Measurements from ENCODE around the gene SLC36A2. TPM values are rescaled to one million over a fixed set of nuclear protein-coding genes. Genes with fewer than 3 reads are reported as not detected.
"Not testable (repeated sequence)": the region's sequence is repeated elsewhere in the genome, so short reads cannot be mapped to it uniquely, and the experiment has no call there.

Gene SLC36A2
- not detected for polyA plus RNA-seq (2013, experiment 1 of 4)
- not detected for polyA plus RNA-seq (2013, experiment 2 of 4)
- polyA plus RNA-seq (2013, experiment 3 of 4), result not detected
- not detected for polyA plus RNA-seq (2013, experiment 4 of 4)

DNA sequence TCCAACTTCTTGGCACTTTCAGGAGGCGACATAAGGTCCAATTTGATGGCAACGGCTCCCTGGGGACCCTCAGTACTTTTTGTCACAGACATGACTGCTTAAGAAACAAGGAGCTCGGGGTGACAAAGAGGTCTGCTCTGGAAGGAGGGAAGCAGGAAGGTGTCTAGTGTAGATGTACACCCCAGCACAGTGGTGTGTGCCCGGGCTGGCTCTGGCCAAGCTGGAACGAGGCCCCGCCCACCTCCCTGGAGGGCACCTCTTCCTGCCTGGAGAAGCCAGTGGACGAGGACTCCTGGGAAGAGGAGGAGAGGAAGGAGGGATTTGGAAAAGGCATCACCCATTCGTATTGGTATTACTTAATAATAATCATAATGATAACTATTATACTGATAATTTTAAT lies at the start of gene SLC36A2:
TSS of gene SLC36A2 (minus strand) at position 191 of the 400 bp plus-strand sequence. CDS start at position 92, 99 bp downstream.
- Histone ChIP-seq H3K27ac (ENCODE audit: insufficient read depth, low read depth, low read length, poor library complexity, severe bottlenecking) (no peak within 1 kb of the TSS), H3K9me3 (ENCODE audit: control insufficient read depth, low read length) (no peaks in the 10 kb centered on the region), H3K27me3 (ENCODE audit: control insufficient read depth, insufficient read depth, low read length, poor library complexity, severe bottlenecking) (peaks cover 78% of the 10 kb centered on the region), H3K36me3 (ENCODE audit: control insufficient read depth, insufficient read depth, low read length) (no peaks in the 10 kb centered on the region), H3K4me1 (ENCODE audit: control insufficient read depth, insufficient read depth, low read length) (peaks cover 30% of the 10 kb centered on the region), H3K4me3 (ENCODE audit: insufficient read depth, low read depth, low read length) (no peak within 1 kb of the TSS)
- 85 to 88% methylated on average over 6 to 7 of the region's 8 CpGs for WGBS, 2 experiments

GRCh38 chr5:151388960-151389359 lies 41.6 kb upstream of the SLC36A2 start:
- no peaks in the 10 kb centered on the region for H3K9me3 ChIP-seq (ENCODE audit: control insufficient read depth, low read length)

GRCh38 chr5:151384106-151384505 lies 36.7 kb upstream of the SLC36A2 start:
- Histone ChIP-seq H3K9me3 (ENCODE audit: control insufficient read depth, low read length) (no peaks in the 10 kb centered on the region), H3K4me1 (ENCODE audit: control insufficient read depth, insufficient read depth, low read length) (no peaks in the 10 kb centered on the region), H3K27me3 (ENCODE audit: control insufficient read depth, insufficient read depth, low read length, poor library complexity, severe bottlenecking) (no peaks in the 10 kb centered on the region), H3K4me3 (ENCODE audit: insufficient read depth, low read depth, low read length) (no peak overlapping the region), H3K27ac (ENCODE audit: insufficient read depth, low read depth, low read length, poor library complexity, severe bottlenecking) (no peak overlapping the region), H3K36me3 (ENCODE audit: control insufficient read depth, insufficient read depth, low read length) (no peaks in the 10 kb centered on the region)
- WGBS, 2 experiments, result 97% methylated on average over 2 of the region's 2 CpGs

More at GRCh38 chr5:151388960-151389359, 41.6 kb upstream of the SLC36A2 start:
- no peaks in the 10 kb centered on the region for H3K4me1 ChIP-seq (ENCODE audit: control insufficient read depth, insufficient read depth, low read length)
- no peaks in the 10 kb centered on the region for H3K36me3 ChIP-seq (ENCODE audit: control insufficient read depth, insufficient read depth, low read length)
- no peak overlapping the region for H3K4me3 ChIP-seq (ENCODE audit: insufficient read depth, low read depth, low read length)
- 91 to 97% methylated on average over 2 of the region's 2 CpGs for WGBS, 2 experiments
- H3K27me3 ChIP-seq (ENCODE audit: control insufficient read depth, insufficient read depth, low read length, poor library complexity, severe bottlenecking), result no peaks in the 10 kb centered on the region
- H3K27ac ChIP-seq (ENCODE audit: insufficient read depth, low read depth, low read length, poor library complexity, severe bottlenecking), result no peak overlapping the region

- no peak overlapping the region for H3K4me3 ChIP-seq (ENCODE audit: insufficient read depth, low read depth, low read length)
- H3K9me3 ChIP-seq (ENCODE audit: control insufficient read depth, low read length), result no peaks in the 10 kb centered on the region
- no peaks in the 10 kb centered on the region for H3K27me3 ChIP-seq (ENCODE audit: control insufficient read depth, insufficient read depth, low read length, poor library complexity, severe bottlenecking)
- no peaks in the 10 kb centered on the region for H3K36me3 ChIP-seq (ENCODE audit: control insufficient read depth, insufficient read depth, low read length)
- H3K27ac ChIP-seq (ENCODE audit: insufficient read depth, low read depth, low read length, poor library complexity, severe bottlenecking), result no peak overlapping the region
- no peaks in the 10 kb centered on the region for H3K4me1 ChIP-seq (ENCODE audit: control insufficient read depth, insufficient read depth, low read length)
- 88% methylated on average over 8 of the region's 8 CpGs for WGBS, 2 experiments
Observed at GRCh38 chr5:151383011-151383410, 35.7 kb upstream of the SLC36A2 start.

- no peaks in the 10 kb centered on the region for H3K36me3 ChIP-seq (ENCODE audit: control insufficient read depth, insufficient read depth, low read length)
- H3K27ac ChIP-seq (ENCODE audit: insufficient read depth, low read depth, low read length, poor library complexity, severe bottlenecking), result no peak overlapping the region
- no peaks in the 10 kb centered on the region for H3K27me3 ChIP-seq (ENCODE audit: control insufficient read depth, insufficient read depth, low read length, poor library complexity, severe bottlenecking)
- no peak overlapping the region for H3K4me3 ChIP-seq (ENCODE audit: insufficient read depth, low read depth, low read length)
- WGBS, 2 experiments, result 95% methylated on average over 2 of the region's 2 CpGs
- no peaks in the 10 kb centered on the region for H3K9me3 ChIP-seq (ENCODE audit: control insufficient read depth, low read length)
- no peaks in the 10 kb centered on the region for H3K4me1 ChIP-seq (ENCODE audit: control insufficient read depth, insufficient read depth, low read length)
Observed at GRCh38 chr5:151382576-151382975, 35.2 kb upstream of the SLC36A2 start.

DNA sequence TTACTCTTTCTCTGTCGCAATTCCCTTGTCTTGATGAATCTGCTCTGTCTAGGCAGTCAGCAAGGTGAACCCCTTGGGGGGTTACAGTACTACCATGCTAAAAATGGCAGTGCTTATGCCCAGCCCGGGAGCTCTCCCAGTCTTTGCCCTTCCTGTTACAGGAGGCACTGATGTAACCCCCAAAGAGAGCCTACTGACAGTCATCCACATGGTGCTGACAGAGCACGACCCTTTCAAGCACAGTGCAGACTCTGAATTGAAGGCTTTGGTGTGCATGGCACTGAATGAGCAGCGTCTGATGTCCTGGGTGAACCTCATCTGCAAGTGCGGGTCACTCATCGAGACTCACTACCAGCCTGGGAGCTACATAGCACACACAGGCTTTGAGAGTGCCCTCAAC lies 34.5 kb upstream of the SLC36A2 start:
- H3K27ac ChIP-seq (ENCODE audit: insufficient read depth, low read depth, low read length, poor library complexity, severe bottlenecking), result no peak overlapping the region
- H3K27me3 ChIP-seq (ENCODE audit: control insufficient read depth, insufficient read depth, low read length, poor library complexity, severe bottlenecking), result no peaks in the 10 kb centered on the region
- 93% methylated on average over 6 of the region's 6 CpGs for WGBS, 2 experiments
- no peaks in the 10 kb centered on the region for H3K9me3 ChIP-seq (ENCODE audit: control insufficient read depth, low read length)
- H3K36me3 ChIP-seq (ENCODE audit: control insufficient read depth, insufficient read depth, low read length), result no peaks in the 10 kb centered on the region
- no peak overlapping the region for H3K4me3 ChIP-seq (ENCODE audit: insufficient read depth, low read depth, low read length)
- no peaks in the 10 kb centered on the region for H3K4me1 ChIP-seq (ENCODE audit: control insufficient read depth, insufficient read depth, low read length)

GRCh38 chr5:151378616-151379015 lies 31.3 kb upstream of the SLC36A2 start:
- H3K27ac ChIP-seq (ENCODE audit: insufficient read depth, low read depth, low read length, poor library complexity, severe bottlenecking), result no peak overlapping the region
- no peaks in the 10 kb centered on the region for H3K9me3 ChIP-seq (ENCODE audit: control insufficient read depth, low read length)
- no peaks in the 10 kb centered on the region for H3K36me3 ChIP-seq (ENCODE audit: control insufficient read depth, insufficient read depth, low read length)
- no peaks in the 10 kb centered on the region for H3K27me3 ChIP-seq (ENCODE audit: control insufficient read depth, insufficient read depth, low read length, poor library complexity, severe bottlenecking)
- WGBS, 2 experiments, result 91 to 95% methylated on average over 3 to 6 of the region's 6 CpGs
- H3K4me1 ChIP-seq (ENCODE audit: control insufficient read depth, insufficient read depth, low read length), result no peaks in the 10 kb centered on the region
- H3K4me3 ChIP-seq (ENCODE audit: insufficient read depth, low read depth, low read length), result no peak overlapping the region

- 100% methylated on average over 1 of the region's 1 CpG for WGBS, 2 experiments
- no peaks in the 10 kb centered on the region for H3K36me3 ChIP-seq (ENCODE audit: control insufficient read depth, insufficient read depth, low read length)
Observed at GRCh38 chr5:151374539-151374938, 27.2 kb upstream of the SLC36A2 start.

GRCh38 chr5:151367038-151367437 lies 19.7 kb upstream of the SLC36A2 start:
- H3K9me3 ChIP-seq (ENCODE audit: control insufficient read depth, low read length); H3K4me1 ChIP-seq (ENCODE audit: control insufficient read depth, insufficient read depth, low read length); H3K36me3 ChIP-seq (ENCODE audit: control insufficient read depth, insufficient read depth, low read length); H3K27ac ChIP-seq (ENCODE audit: insufficient read depth, low read depth, low read length, poor library complexity, severe bottlenecking); H3K4me3 ChIP-seq (ENCODE audit: insufficient read depth, low read depth, low read length); H3K27me3 ChIP-seq (ENCODE audit: control insufficient read depth, insufficient read depth, low read length, poor library complexity, severe bottlenecking): not testable (repeated sequence)
- 93 to 94% methylated on average over 6 of the region's 6 CpGs for WGBS, 2 experiments

More at GRCh38 chr5:151374539-151374938, 27.2 kb upstream of the SLC36A2 start:
- Histone ChIP-seq H3K9me3 (ENCODE audit: control insufficient read depth, low read length) (no peaks in the 10 kb centered on the region), H3K4me1 (ENCODE audit: control insufficient read depth, insufficient read depth, low read length) (no peaks in the 10 kb centered on the region), H3K27ac (ENCODE audit: insufficient read depth, low read depth, low read length, poor library complexity, severe bottlenecking) (no peak overlapping the region), H3K4me3 (ENCODE audit: insufficient read depth, low read depth, low read length) (no peak overlapping the region), H3K27me3 (ENCODE audit: control insufficient read depth, insufficient read depth, low read length, poor library complexity, severe bottlenecking) (no peaks in the 10 kb centered on the region)

DNA sequence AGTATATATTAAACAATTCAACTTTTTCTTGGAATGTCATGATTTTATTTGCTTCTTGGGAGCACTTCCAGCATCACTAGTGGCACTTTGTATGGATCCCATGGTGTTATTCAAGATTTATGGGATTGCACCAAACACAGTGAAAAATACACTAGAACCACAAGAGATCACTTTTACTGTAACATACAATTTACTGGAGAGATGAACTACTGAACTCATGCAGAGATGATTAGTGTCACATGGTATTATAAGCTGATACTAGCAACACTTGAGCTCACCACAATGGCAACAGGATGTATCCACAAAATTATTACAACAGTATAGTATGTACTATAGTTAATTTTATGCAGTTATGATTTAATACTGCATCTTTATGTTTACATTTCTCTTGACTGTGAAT lies 16.3 kb upstream of the SLC36A2 start:
- Histone ChIP-seq H3K4me3 (ENCODE audit: insufficient read depth, low read depth, low read length) (no peak overlapping the region), H3K9me3 (ENCODE audit: control insufficient read depth, low read length) (peaks cover 2% of the 10 kb centered on the region), H3K27me3 (ENCODE audit: control insufficient read depth, insufficient read depth, low read length, poor library complexity, severe bottlenecking) (no peaks in the 10 kb centered on the region), H3K4me1 (ENCODE audit: control insufficient read depth, insufficient read depth, low read length) (no peaks in the 10 kb centered on the region), H3K36me3 (ENCODE audit: control insufficient read depth, insufficient read depth, low read length) (no peaks in the 10 kb centered on the region), H3K27ac (ENCODE audit: insufficient read depth, low read depth, low read length, poor library complexity, severe bottlenecking) (no peak overlapping the region)

GRCh38 chr5:151362970-151363369 lies 15.6 kb upstream of the SLC36A2 start:
- H3K27me3 ChIP-seq (ENCODE audit: control insufficient read depth, insufficient read depth, low read length, poor library complexity, severe bottlenecking), result no peaks in the 10 kb centered on the region
- WGBS, 2 experiments, result 91 to 95% methylated on average over 3 of the region's 3 CpGs
- H3K4me1 ChIP-seq (ENCODE audit: control insufficient read depth, insufficient read depth, low read length), result no peaks in the 10 kb centered on the region
- no peak overlapping the region for H3K4me3 ChIP-seq (ENCODE audit: insufficient read depth, low read depth, low read length)
- no peaks in the 10 kb centered on the region for H3K36me3 ChIP-seq (ENCODE audit: control insufficient read depth, insufficient read depth, low read length)
- H3K27ac ChIP-seq (ENCODE audit: insufficient read depth, low read depth, low read length, poor library complexity, severe bottlenecking), result no peak overlapping the region
- H3K9me3 ChIP-seq (ENCODE audit: control insufficient read depth, low read length), result peaks cover 2% of the 10 kb centered on the region

All from ectodermal cell (in vitro differentiated cells).